Kidney epithelial cell (primary cell): Measurements from ENCODE around the gene ABCC6. TPM values are rescaled to one million over a fixed set of nuclear protein-coding genes. Genes with fewer than 3 reads are reported as not detected.
A peak's percentile ranks its signal among the peaks of the same experiment; 100 is the strongest.

ENCODE experiments used
- DNase-seq: peaks from one replicate; pipeline ENCODE4 v3.0.0-alpha.2; 2010; ENCODE audit warnings: low read depth
- H3K27me3 ChIP-seq: 2 replicates; pipeline ENCODE4 v1.6.0; 2011; ENCODE audit warnings: low read length; ENCODE audit not compliant: control insufficient read depth, insufficient read depth
- H3K36me3 ChIP-seq: 2 replicates; pipeline ENCODE4 v1.5.1; 2011; ENCODE audit warnings: low read length; ENCODE audit not compliant: control insufficient read depth, insufficient read depth
- H3K4me3 ChIP-seq: 2 replicates; pipeline ENCODE4 v1.5.1; 2011; ENCODE audit warnings: low read depth, mild to moderate bottlenecking, control low read depth, low read length
- CTCF ChIP-seq: IDR thresholded peaks from 2 replicates; pipeline ENCODE4 v1.5.1; 2011; ENCODE audit warnings: mild to moderate bottlenecking, moderate library complexity, low read length, control low read depth, inconsistent platforms; ENCODE audit not compliant: insufficient read depth, poor library complexity, severe bottlenecking
- total RNA-seq: library from RNA; depleted of rRNA; stranded (reverse); fragments of >200 nt; gene quantifications from 2 replicates; pipeline ENCODE4 v1.2.3, GENCODE V29; 2015

The ABCC6 gene
- total RNA-seq, 1 donor from 2014 or later, result 1.5 TPM

- Histone ChIP-seq H3K36me3 (no peaks in the 10 kb centered on the region), H3K4me3 (no peak overlapping the region), H3K27me3 (no peaks in the 10 kb centered on the region)
- TF ChIP-seq CTCF, result no peak
- DNase-seq, result no peak
Observed at GRCh38 chr16:16189842-16190241, 33.5 kb downstream of the ABCC6 start.

DNA sequence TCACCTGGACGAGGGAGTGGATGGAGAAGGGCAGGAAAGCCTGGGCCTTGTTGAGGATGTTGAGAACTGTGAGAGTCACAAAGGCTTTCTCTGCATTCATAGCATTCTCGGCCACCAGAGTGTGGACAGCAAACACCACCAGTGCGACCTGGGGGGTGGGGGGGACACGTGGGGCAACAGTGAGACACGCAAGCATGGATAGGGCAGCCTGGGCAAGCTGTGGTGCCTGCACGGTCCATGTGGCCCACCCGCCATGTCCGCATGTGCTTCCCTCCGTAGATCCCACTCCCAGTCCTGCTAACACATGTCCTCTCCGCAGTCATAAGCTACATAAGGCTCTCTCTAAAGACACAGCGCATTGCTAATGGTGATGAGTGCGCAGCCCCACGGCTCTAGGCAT, 34.5 kb downstream of the ABCC6 start:
- TF ChIP-seq CTCF, result no peak
- no peaks in the 10 kb centered on the region for H3K27me3 ChIP-seq
- H3K36me3 ChIP-seq, result no peaks in the 10 kb centered on the region
- no peak overlapping the region for H3K4me3 ChIP-seq
- DNase-seq, result no peak

DNA sequence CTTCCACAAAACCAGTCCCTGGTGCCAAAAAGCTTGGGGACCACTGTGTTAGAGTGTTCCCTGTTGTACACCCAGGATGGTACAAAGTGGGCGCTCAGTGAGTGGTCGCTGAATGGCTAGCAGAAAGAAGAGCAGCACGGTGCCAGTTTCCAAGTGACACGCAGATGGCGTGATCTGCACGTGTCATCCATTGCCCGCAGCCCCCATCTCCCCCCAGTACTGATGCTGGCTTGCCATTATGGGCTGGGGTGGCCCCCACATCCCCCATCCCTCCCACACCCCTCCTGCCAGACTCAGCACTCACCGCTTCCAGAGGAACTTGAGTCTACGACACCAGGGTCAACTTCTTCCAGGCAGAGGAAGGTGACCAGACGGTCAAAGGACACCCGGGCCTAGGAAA, 36.5 kb downstream of the ABCC6 start:
- Histone ChIP-seq H3K27me3 (no peaks in the 10 kb centered on the region), H3K36me3 (no peaks in the 10 kb centered on the region), H3K4me3 (no peak overlapping the region)
- TF ChIP-seq CTCF, result no peak
- no peak for DNase-seq

DNA sequence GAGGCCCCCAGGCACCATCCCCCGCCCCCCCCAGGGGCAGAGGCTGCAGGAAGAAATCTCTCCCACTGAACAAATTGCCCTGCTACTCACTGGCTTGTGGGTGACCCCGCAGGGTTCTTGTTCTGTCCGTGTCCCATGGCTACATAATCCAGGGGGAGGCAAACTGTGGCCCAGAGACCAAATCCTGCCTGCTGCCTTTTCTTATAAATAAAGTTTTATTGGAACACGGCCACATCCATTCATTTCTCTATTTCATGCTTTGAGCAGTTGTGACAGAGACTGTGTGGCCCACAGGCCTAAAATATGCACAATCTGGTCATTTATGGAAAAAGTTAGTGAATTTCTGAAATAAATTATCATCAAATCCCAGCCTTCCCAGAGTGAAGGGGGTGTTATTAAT, 38.2 kb downstream of the ABCC6 start:
- no peak for TF ChIP-seq CTCF
- H3K27me3 ChIP-seq, result no peaks in the 10 kb centered on the region
- no peaks in the 10 kb centered on the region for H3K36me3 ChIP-seq
- H3K4me3 ChIP-seq, result no peak overlapping the region
- no peak for DNase-seq

DNA sequence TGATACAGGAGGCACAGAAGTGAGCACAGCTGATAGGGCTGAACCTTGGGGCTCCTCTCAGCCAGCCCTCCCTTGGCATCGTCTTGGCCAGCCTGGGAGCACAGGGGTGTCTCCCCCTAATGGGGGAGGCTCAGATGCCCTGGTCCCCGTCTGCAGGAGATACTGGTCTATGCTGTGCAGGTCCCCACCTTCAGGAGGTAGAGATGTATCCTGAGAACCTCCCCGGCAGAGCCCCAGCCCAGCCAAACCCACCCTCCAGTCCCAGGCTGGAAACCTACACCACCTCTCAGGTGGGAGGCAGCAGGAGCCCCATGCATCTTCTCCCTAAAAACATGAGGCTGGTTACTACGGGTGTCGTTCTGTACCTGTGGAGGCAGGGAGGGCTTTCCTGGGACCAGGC, 38.7 kb downstream of the ABCC6 start:
- no peaks in the 10 kb centered on the region for H3K36me3 ChIP-seq
- DNase-seq, result no peak
- no peak for TF ChIP-seq CTCF

DNA sequence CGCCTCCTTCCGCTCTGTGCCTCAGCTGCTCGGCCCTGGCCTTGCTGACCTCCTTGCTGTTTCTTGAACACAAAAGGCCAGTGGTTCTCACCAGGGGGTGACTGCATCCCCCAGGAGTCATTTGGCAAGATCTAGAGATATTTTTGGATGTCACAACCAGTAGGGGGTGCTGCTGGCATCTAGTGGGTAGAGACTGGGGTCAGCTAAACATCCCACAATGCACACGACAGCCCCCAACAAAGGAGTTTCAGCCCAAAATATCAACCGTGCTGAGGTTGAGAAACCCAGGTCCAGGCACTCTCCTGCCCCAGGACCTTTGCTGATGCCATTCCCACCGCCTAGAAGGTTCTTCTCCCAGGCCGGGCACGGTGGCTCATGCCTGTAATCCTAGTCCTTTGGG, 39.7 kb downstream of the ABCC6 start:
- Histone ChIP-seq H3K36me3 (no peaks in the 10 kb centered on the region), H3K4me3 (no peak overlapping the region), H3K27me3 (no peaks in the 10 kb centered on the region)
- DNase-seq, result no peak
- TF ChIP-seq CTCF, result peak; percentile 17

More for the DNA sequence above, 38.7 kb downstream of the ABCC6 start:
- no peaks in the 10 kb centered on the region for H3K27me3 ChIP-seq
- no peak overlapping the region for H3K4me3 ChIP-seq
